HG03039 (cell line): ENCODE results near the gene NXN.
"Not testable (repeated sequence)": the region's sequence is repeated elsewhere in the genome, so short reads cannot be mapped to it uniquely, and the experiment has no call there.

Experiments
- ATAC-seq: cut with Tn5 transposase; IDR thresholded peaks from one replicate; pipeline ENCODE4 v1.9.1; 2021; ENCODE audit warnings: mild to moderate bottlenecking, moderate library complexity; ENCODE audit not compliant: unreplicated experiment

Gene NXN

DNA sequence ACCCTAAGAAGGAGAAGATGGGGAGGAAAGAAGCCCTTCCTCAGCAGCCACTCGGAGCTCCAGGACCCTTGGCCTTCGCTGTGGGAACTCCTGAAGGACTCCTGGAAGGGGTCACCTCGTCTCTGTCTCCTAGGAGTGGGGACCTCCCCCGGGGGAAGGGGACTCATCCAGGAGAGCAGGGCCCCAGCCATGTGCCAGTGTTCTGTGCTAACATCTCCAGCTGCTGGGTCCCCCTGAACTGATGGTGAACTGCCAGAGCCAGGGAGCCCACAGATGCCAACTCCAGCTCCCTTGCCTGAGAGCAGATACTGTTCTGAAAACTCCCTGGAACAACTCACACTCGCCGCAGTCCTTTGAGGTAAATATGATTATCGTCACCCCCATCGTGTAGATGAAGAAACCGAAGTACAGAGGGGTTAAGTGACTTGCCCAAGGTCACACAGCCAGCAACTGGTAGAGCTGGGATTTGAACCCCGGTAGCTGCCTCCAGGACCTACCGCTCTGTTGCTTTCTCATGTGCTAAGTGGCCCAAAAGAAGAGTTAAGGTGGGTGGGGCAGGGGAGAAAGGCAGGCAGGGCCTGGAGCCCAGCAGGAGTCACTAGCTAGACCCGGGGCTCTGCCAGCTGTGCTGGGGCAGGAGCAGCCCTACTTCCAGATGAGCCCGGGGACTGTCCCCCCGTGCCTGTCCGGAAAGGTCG is 27.9 kb upstream of the NXN start:
- no peak for ATAC-seq

DNA sequence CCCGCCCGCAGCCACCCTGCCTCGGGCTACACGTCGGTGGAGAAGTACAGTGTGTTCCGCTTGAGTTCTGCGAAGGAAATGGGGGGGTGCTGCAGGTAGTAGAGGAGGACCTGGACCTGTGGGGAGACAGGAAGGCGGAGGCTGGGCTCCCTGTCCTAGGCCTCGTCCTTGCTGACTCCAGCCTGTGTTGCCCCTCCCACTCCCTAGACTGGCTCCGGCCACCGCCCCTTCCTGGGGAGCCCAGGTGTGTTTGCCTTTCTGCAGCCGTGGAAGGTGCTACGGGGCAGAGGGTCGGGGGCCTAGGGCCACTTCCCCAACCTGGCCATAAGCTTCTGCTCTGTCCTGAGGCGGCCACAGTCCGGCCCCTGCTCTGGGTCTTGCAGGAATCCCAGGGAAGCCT is 26.5 kb upstream of the NXN start:
- no peak for ATAC-seq

DNA sequence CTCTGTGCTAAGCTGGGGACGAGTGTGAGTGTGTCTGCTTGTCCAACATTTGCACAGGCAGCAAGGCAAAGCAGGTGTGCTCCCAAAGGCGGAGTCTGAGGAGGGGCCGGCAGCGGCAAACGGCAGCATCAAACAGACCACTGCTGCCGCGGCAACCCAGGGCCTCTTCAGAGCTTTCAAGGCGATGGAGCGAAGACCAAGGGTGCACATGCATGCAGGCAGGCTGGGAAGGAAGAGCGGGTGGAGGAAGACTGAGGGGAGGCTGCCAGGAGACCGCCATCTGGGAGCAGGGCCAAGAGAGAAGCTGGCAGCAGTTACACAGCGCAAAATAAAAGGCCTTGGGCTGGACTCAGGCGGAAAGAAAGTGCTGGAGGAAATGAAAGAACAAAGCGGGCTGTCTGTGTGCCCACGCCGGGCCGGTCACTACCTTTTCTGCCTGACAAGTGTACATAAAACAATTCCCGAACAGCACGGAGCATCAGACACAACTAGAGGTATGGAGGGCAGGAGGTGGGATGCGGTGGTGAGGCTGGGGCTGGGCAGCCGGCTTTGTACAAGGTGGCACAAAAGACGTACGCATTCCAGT is 25.9 kb upstream of the NXN start:
- ATAC-seq = no peak

DNA sequence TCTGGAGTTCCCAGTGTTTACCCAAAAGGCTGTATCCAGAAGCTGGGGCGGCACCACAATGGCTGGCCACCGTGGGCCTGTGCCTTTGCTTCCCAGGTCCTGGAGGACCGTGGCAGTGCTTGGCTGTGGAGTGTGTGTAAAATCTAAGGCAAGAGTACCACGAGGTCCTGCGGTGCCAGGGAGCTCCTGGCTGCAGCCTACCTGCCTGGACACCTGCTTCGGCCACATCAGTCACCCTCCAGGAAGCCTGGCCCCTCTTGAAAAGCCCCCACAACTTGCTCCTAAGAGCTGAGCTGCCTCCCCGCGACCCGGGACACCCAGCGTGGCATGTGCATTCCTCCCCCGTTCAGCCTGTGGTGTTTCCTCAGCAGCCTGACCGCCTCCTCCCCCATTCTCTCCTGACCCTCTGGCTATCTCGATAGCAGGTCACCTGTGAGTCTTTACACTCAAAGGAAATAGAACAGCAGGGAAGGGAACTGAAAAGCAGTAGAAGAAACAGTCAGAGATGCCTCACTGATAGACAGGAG is 25.3 kb upstream of the NXN start:
- no peak for ATAC-seq

DNA sequence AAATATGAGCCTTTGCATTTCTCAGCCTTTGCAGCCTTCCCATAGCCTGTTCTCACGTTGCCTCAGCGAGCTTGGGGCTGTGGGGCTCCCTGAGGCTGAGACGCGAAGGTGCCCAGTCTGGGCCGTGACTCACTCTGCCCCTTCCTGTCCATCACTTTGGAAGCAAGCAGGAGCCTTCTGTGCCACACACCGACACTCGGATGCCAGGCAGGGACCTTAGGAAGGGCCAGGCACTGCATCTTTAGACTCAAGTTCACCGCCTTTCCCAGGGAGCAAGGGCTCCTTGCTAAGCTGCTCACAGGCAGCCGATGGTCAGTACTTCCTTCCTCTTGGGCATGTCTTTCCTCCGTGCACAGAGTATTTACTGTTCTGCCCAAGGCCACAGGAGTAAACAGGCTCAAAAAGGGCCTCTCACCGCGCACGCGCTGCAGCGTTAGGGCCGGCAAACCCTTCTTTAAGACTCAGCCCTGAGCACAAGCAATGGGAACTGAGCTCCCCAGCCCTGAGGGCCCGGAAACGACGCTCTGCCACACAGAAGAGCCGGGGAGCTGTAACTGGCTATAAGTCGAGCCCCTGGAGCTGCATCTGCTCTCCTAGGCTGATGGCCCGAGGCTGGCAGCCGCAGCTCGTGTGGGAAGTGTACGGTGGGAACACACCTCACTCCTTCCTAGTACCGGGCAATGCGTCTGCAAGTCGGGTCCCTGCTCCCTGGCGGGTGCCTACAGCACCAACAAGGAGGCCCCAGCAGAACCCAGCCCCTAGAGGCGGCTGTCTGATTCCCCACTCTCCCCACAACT is 24.6 kb upstream of the NXN start:
- no peak for ATAC-seq

DNA sequence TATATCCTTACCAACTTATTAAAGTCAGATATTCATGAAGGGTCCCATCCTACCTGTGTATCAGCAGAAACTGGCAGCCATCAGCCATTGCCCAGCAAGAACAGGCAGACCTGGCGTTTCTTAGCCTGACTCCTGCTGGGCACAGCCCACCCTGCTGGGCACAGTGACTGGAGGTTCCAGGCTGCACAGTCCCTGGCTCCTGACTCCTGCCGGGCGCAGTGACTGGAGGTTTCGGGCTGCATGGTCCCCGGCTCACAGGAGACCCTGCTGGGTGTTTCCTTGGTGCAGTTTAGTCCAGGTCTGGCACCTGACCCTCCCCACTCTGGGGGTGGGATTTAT is 24.0 kb upstream of the NXN start:
- ATAC-seq = no peak

DNA sequence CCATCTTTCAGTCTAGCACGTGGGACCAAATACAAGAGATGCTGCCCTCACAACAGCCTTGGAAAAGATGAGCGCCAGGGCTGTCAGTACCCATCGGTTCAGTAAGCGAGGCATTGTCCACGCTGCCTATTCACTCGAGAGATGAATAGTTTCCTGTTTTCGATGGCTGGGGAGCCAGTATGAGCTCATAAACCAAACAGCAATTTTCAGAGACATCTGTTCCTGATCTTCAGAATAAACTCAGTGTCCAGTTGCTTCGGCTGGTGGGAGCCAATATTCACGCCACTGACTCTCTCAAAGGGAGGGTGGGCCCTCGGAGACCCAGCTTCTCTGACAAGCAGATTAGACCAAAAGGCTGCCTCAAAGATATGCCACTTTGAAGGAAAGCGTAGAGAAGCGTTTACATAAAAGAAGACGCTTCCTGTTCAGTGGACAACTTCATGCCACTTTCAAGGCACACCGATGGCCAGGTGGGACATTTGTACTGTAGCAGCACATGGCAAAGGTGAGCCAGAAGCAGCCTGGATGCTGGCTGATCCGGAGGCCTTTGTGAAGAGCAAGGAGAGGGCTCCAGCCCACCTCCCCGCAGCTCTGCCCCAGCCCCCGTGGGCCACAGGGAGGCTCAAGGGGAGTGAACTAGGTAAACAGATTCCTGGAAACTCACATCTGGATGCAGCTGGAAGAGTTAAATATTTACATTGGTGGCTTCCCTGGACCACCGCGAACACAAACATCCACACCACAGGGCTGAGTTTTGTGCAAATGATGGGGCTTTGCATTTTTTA is 23.4 kb upstream of the NXN start:
- no peak for ATAC-seq

DNA sequence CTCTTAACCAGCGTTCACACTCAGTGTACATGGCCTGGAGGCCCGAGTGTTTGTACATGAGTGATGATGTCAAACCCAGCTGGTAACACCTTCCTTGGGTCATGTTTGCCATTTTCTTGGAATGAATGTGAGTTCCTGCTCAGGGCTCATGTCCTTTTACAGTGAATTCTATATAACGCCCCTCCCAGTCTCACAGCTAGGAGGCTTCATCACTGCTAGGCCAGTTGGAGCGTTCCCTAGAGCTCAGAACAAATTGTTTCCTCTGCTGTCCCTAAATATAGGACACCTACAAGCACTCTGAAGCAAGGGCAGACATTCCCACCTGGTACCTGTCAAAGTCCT is 22.8 kb upstream of the NXN start:
- ATAC-seq = no peak

DNA sequence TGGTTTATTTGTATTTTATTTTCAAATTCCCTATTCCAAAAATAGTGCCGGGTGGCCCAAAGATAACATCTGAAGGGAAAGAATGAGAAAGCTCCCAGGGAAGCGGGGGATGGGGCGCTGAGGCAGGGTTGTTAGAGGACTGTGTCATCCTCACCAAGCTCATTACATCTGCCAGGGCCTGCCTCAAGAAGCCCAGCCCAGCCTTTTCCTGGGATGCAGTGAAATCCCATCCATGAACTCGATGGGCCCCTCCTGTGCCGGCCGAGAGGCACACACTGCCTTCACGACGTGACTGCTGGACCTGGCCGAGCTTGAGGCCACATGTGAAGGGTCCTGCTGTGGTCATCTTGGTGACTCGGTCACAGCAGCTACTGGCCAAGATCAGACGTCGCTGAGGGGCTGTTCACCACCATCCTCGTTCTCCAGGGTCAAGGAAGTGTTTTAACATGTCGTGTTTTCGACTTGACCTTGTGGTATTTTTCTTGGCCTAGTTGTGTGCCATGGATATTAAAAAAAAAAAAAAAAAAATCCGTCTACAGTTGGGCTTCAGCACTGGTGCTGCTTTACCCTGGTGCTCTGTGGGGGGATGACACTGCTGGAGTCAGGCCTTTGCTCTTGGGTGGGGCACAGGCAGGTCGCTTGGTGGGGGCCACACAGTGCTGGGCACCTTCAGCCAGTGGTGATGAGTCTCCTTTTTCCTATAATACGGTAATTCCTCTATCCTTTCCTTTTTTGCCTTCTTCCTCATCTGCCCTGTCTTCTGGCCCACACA is 22.2 kb upstream of the NXN start:
- ATAC-seq = no peak

DNA sequence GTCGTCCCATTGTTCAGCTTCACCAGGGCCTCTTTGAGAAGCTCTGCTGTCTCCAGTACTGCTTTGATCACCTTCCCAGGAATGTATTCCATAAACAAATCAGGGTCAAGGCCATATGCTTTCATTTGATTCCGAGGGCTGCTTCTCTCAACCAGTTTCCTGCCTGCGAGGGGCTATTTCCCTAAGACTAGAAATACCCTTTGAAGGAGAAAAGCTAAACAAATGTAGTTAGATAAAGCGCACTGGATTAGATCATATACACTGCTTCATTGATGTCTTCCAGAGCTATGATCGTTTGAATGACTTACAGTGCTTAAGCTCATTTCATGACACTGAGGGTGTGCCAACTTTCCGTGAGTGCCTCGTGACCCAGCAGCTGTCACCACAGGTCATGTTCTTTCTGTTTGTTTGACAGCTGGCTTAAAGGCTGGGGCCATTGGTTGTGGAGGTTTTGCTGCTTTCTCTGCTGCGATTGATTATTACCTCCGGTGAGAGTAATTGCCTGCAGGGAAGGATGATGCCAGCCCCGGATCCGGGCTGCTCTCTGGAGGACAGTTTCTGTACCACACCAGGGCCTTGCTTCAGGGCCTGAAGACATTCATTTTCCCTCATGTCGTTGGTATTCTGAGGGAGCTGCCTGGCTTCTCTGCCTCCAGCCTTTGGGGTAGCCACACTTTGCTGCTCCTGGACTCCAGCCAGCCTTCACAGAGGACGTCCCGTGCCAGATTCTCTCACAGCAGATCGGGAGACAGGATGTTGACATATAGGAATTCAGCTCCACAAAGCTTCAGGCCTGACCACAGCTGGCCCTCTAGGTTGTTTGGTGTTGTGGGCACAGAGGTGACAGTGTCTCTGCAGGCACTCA is 21.3 kb upstream of the NXN start:
- ATAC-seq = no peak

DNA sequence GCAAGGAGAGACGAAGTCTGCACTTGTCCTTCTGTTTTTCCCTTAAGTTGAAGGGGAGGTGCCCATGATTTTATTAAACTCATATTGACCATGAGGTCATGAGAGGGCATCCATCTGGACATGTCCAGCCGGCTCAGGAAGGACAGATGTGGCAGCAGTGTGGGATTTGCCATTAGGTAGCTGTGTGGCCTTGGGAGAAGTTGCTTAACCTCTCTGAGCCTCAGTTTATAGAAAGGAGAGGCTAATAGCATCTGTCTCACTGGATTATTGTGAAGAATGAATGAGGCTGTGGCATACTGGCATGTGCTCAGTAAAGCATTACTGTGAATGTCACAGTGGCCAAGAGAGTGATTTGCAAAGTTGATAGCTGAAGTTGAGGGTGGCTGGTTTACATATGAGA is 18.5 kb upstream of the NXN start:
- no peak for ATAC-seq

DNA sequence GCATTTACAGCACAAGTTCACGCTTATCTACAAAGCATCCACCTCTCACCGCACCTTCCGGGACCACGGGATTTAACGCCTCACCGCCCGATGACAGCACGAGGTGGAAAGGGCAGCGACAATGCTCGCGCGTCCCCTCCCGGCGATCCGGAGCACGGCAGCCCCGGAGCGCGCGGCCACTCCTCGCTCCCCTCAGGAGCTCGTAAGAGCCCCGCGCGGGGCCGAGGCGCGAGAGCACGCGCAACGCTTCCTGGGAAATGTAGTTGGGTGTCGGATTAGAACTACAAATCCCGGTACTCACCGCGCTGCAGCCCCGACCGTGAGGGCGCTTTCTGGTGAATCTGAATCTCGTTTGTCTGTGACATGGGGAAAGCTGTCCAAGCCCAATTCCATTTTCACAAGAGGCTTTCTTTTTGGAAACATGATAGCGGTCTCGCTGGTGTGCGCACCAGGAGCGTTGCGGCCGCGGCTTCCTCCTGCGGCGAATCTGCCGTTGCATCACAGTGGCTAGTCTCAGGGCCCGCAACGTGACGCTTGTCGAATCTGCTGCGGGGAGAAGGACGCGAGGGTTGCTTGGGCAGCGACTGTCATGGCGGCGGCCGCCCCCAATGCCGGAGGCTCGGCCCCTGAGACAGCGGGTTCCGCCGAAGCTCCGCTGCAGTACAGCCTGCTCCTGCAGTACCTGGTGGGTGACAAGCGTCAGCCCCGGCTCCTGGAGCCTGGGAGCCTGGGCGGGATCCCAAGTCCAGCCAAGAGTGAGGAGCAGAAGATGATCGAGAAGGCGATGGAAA is 17.2 kb upstream of the NXN start, which contains the start of gene TIMM22:
Gene TIMM22, plus strand, starts transcription at position 576 of the 791 bp plus-strand sequence. Its CDS starts 14 bp downstream, at position 590.
- ATAC-seq = peak; percentile 76

DNA sequence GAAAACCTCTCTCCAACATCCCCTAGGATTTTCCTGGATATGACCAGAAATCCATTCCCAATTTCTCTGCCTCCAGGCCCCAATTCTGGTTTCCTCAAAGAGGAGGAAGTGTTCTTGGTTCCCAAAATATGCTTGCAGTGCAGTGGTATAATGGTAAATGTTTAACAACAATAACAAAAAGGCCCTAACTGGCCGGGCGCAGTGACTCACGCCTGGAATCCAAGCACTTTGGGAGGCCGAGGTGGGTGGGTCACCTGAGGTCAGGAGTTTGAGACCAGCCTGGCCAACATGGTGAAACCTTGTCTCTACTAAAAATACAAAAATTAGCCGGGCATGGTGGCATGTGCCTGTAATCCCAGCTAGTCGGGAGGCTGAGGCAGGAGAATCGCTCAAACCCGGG is 15.7 kb upstream of the NXN start:
- ATAC-seq = not testable (repeated sequence)

DNA sequence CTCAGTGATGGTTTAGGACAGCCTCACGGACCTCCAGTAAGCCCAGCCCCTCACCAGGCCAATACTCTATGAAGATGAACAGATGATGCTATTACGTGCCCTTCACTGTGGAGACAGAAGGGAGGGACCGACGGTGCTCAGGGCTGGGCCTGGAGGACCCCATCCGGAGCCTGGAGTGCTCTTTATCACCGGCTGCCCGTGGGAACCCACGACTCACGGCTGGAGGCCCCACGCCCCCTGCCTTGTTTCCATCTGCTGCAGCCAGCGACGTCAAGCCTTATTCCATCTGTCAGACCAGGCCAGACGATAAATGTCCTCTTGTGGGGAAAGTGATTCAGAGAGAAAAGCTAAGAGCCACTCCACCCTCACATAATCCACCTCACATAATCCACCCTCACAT is 13.4 kb upstream of the NXN start:
- no peak for ATAC-seq

DNA sequence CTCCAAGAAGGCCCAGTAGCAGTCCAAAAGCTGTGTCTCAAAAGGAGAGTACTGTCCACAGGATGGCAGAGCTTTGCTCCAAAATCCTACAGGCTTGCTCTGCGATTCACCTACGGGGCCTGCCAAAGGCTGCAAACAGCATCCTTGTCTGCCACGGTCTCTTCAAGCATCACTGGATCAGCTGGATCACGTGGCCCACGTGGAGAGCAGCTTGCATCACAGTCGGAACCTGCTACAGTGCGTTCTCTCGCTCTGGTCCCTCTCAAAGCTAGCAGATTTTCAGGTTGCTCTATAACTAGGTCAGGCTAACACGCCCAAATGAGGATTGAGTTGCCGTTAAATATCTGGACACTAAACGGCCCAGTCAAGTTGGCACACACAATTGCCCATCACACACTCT is 9.0 kb upstream of the NXN start:
- ATAC-seq = no peak

DNA sequence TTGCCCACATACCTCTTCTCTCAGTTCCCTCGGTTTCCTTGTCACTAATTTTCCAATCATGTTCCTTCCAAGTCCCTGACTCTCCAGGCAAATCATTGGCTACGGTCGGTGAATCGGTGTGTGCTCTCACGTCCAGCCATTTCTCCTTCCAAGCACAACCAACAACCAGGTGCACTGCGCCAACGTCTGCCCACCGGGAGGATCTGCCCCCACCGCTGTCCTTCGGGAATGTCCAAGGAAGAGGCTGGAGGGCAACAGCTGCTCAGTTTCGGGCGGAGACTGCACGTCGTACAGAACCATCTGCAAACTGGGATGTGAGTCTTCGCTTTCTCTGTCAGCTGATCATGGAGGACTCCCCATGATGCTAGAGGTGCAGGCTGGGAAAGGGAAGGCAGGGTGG is 8.4 kb upstream of the NXN start:
- no peak for ATAC-seq

DNA sequence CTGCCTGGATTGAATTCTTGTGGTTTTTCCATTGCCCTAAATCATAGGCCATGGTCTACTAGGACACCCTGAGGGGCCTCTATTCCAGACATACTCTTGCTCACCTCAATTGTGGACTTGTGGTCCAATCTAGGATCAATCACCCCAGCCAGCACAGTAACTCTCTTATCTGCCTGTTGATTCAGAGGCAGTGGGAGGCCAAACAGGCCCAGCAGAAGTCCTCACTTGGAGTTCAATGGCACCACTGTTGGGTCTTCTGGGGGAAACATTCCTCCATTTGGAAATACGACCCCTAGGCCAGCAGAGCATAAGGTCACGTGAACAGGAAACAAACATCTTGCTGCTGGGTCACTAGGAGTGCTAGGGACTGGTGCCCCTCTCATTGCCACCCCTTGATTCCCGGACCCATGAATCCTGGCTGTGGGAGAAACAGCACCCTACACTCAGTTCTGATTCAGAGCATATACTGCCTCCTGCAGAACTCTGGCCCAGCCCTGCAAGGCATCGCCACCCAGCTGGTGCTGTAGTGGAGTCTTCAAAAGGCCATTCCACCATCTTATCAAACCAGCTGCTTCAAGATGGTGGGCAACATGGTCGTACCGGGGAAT is 6.8 kb upstream of the NXN start:
- ATAC-seq = no peak

DNA sequence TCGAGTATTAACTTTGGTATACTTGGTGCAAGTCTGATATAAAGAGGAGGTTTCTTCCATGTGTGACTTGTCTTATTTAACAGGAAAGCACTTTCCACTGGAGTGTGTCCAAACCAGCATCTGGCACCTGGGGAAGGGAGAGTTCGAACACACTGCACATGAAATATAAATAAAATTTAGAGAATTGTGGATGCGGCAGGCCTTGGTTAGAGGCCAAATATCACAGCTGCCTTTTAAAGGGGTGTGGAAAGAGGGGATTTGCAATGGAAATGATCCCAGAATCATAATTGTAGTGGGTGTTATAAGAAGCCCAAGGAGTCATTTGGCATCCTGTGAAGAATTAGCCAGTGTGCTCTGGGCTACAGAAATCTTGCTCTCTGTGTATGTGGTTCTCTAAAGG is 4.3 kb upstream of the NXN start:
- ATAC-seq = no peak

DNA sequence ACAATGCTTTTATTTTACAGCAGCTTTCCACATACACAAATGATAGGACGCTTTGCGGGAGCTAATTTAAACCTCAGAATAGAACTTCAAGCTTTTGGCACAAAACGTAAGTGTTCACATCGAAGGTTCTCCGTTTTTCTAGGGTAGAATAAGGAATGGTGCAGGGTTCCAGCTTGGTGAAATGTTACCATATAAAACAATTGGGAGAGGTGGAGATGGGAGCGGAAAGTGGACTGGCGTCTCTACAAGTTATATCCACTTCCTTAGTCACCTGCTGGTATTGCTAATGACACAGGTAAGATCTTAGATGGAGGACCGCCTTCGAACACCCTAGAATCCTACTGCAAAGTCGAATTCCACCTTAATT is 1.7 kb upstream of the NXN start:
- ATAC-seq = no peak
